Right lobe of liver (tissue), 6 donors: ENCODE measurements around the gene MRPL19. TPM values are rescaled to one million over a fixed set of nuclear protein-coding genes. Genes with fewer than 3 reads are reported as not detected.

ENCODE experiments used
- ATAC-seq, 4 donors: fragments of 200-7000 bp; cut with Tn5 transposase; one replicate each; pipeline ENCODE4 v1.9.1; 2020; ENCODE audit warnings: mild to moderate bottlenecking in 4 of 4, moderate library complexity in 4 of 4
- DNase-seq, 3 donors: peaks; one replicate each; pipeline ENCODE4 v3.0.0-alpha.2; 2020
- H3K27ac ChIP-seq, 3 donors: fragments of 200-600 bp; one replicate each; pipeline ENCODE4 v1.8.0; 2022
- H3K27me3 ChIP-seq, 2 donors: fragments of 200-600 bp; one replicate each; pipeline ENCODE4 v1.8.0; 2022
- H3K36me3 ChIP-seq, 4 donors: fragments of 200-600 bp; sonication (generic) in 1 of 4; one replicate each; pipeline versions ENCODE4 v1.5.1 to v1.8.0; 2017 to 2022; ENCODE audit warnings: control low read depth in 1 of 4
- H3K4me1 ChIP-seq, 4 donors: fragments of 200-600 bp; sonication (generic) in 1 of 4; one replicate each; pipeline versions ENCODE4 v1.5.1 to v1.8.0; 2017 to 2022; ENCODE audit warnings: control low read depth in 1 of 4
- H3K4me3 ChIP-seq, 3 donors: fragments of 200-600 bp; one replicate each; pipeline ENCODE4 v1.8.0; 2022
- H3K9me3 ChIP-seq, 4 donors: fragments of 200-600 bp; sonication (generic) in 1 of 4; one replicate each; pipeline versions ENCODE4 v1.5.1 to v1.8.0; 2017 to 2022; ENCODE audit warnings: control low read depth in 1 of 4
- CTCF ChIP-seq, 4 donors: fragments of 200-600 bp in 3 of 4; fragments of 450-650 bp in 1 of 4; IDR thresholded peaks; one replicate each; pipeline versions ENCODE4 v1.5.1 to v1.8.0; 2016 to 2022; ENCODE audit warnings: antibody characterized with exemption in 4 of 4, mild to moderate bottlenecking in 2 of 4
- POLR2A ChIP-seq: fragments of 450-650 bp; IDR thresholded peaks from one replicate; pipeline ENCODE4 v1.6.1; 2017; ENCODE audit warnings: antibody characterized with exemption, mild to moderate bottlenecking
- WGBS: methylation state at CpG from one replicate; pipeline ENCODE4 v1.1.6; 2018; ENCODE audit warnings: low coverage, low lambda C conversion rate; ENCODE audit not compliant: insufficient coverage; ENCODE audit errors: missing lambda C conversion rate; 5-methylcytosine and 5-hydroxymethylcytosine counted together
- intact Hi-C, 2 donors: fragments of 100-400 bp; cut with DNase I; formaldehyde crosslinking; loops; one replicate each; pipeline versions ENCODE4 v1.11.2 to v1.14.1; 2022
- total RNA-seq, 6 experiments: library from RNA; depleted of rRNA in 2 of 6; stranded (reverse); fragments of >200 nt in 2 of 6; fragmentation: NEBNext Ultra II Directional in 3 of 6; extraction: Animal tissue kit (Norgen Biotek cat#: 25700) in 3 of 6; gene quantifications; one replicate each; pipeline versions ENCODE4 v1.1.0 to v1.2.4, GENCODE V29; 2016 to 2023
- donor health status: DM: no; HTN: yes; CAD: no.
- donor health status: DM: no; HTN: no; CAD: no.
- donor health status: DM: no; HTN: no; CAD: no.
- donor health status: DM: no; HTN: yes; CAD: no.
- donor health status: DM: no; HTN: yes; CAD: no.

MRPL19 gene
- total RNA-seq, 6 experiments from 2014 or later, result 41.4 to 50.2 (median 44.0) TPM

- Histone ChIP-seq H3K4me3 (no peak overlapping the region), H3K4me1 (no peaks in the 10 kb centered on the region), H3K27me3 (no peaks in the 10 kb centered on the region), H3K9me3 (no peaks in the 10 kb centered on the region), H3K36me3 (no peaks in the 10 kb centered on the region), H3K27ac (no peak overlapping the region)
- TF ChIP-seq POLR2A, result no peak
- no peak for TF ChIP-seq CTCF (IDR thresholded peaks at IDR 0.05)
- no peak for DNase-seq
- no peak for ATAC-seq
- 42% methylated on average over 1 of the region's 3 CpGs for WGBS
- intact Hi-C loops, result no loop called here
These were observed 23.7 kb upstream of the MRPL19 start for GRCh38 chr2:75622929-75623328.

GRCh38 chr2:75627902-75628504 is 18.6 kb upstream of the MRPL19 start:
- Histone ChIP-seq H3K27ac (no peak overlapping the region), H3K36me3 (no peaks in the 10 kb centered on the region), H3K9me3 (no peaks in the 10 kb centered on the region), H3K27me3 (no peaks in the 10 kb centered on the region), H3K4me1 (no peaks in the 10 kb centered on the region), H3K4me3 (no peak overlapping the region)
- peak; percentile 77 to 80 (median 77) for DNase-seq
- intact Hi-C loops, result no loop called here
- 1% methylated on average over 4 of the region's 4 CpGs for WGBS
- TF ChIP-seq CTCF (IDR thresholded peaks at IDR 0.05) (peak; percentile 80 to 97 (median 95)), POLR2A (no peak)
- ATAC-seq, result peak; percentile 96 to 99 (median 98)

- Histone ChIP-seq H3K4me1 (no peaks in the 10 kb centered on the region), H3K36me3 (no peaks in the 10 kb centered on the region), H3K4me3 (no peak overlapping the region), H3K9me3 (no peaks in the 10 kb centered on the region), H3K27me3 (no peaks in the 10 kb centered on the region), H3K27ac (no peak overlapping the region)
- no peak for TF ChIP-seq CTCF (IDR thresholded peaks at IDR 0.05)
- no peak for TF ChIP-seq POLR2A
- ATAC-seq (no peak), DNase-seq (no peak)
- intact Hi-C loops, result no loop called here
- 75% methylated on average over 5 of the region's 5 CpGs for WGBS
These were observed 14.4 kb upstream of the MRPL19 start for GRCh38 chr2:75632091-75632701.

- DNase-seq (no peak), ATAC-seq (no peak)
- no peaks in the 10 kb centered on the region for H3K9me3 ChIP-seq
- no peak overlapping the region for H3K4me3 ChIP-seq
- intact Hi-C loops, result no loop called here
- no peaks in the 10 kb centered on the region for H3K4me1 ChIP-seq
- H3K27ac ChIP-seq, result no peak overlapping the region
- TF ChIP-seq POLR2A (no peak), CTCF (IDR thresholded peaks at IDR 0.05) (no peak)
- WGBS, result 71% methylated on average over 1 of the region's 1 CpG
- no peaks in the 10 kb centered on the region for H3K36me3 ChIP-seq
- H3K27me3 ChIP-seq, result no peaks in the 10 kb centered on the region
These were observed 13.8 kb upstream of the MRPL19 start for GRCh38 chr2:75632813-75633212.
